GM23248 (cell line): ENCODE data around the gene ZC3H12C.

Experiments used
- EZH2 ChIP-seq: fragments of 200-600 bp; sonication (generic); IDR thresholded peaks from 2 replicates; pipeline ENCODE4 v1.6.1; 2018; ENCODE audit warnings: antibody characterized with exemption, mild to moderate bottlenecking; ENCODE audit not compliant: insufficient read depth, poor library complexity, severe bottlenecking
- EZH2phosphoT487 ChIP-seq: fragments of 200-600 bp; sonication (generic); IDR thresholded peaks from 2 replicates; pipeline ENCODE4 v1.6.1; 2018; ENCODE audit warnings: antibody characterized with exemption, moderate library complexity, mild to moderate bottlenecking, low read depth; ENCODE audit not compliant: insufficient read depth

- TF ChIP-seq EZH2: no peak
- no peak for TF ChIP-seq EZH2phosphoT487
These were observed 59.0 kb downstream of the ZC3H12C start for GRCh38 chr11:110152199-110152598.
